Astrocyte (in vitro differentiated cells and primary cell): ENCODE results near the gene CISD3. TPM values are rescaled to one million over a fixed set of nuclear protein-coding genes. Genes with fewer than 3 reads are reported as not detected.
A peak's percentile ranks its signal among the peaks of the same experiment; 100 is the strongest.

Experiments used
- DNase-seq: peaks from one replicate; pipeline ENCODE4 v3.0.0-alpha.2; 2010; ENCODE audit warnings: low read depth
- FAIRE-seq: peaks from 2 replicates; lab custom pipeline; 2011; peaks lifted over from hg19 to GRCh38; lab: Jason Lieb, UNC
- H2AFZ ChIP-seq: 2 replicates; pipeline ENCODE4 v1.6.0; 2012; ENCODE audit warnings: low read depth, low read length, inconsistent platforms
- H3K27ac ChIP-seq: 2 replicates; pipeline ENCODE4 v1.5.1; 2011; ENCODE audit warnings: low read depth, low read length, inconsistent platforms
- H3K27me3 ChIP-seq: 2 replicates; pipeline ENCODE4 v1.6.0; 2011; ENCODE audit warnings: low read length, inconsistent platforms; ENCODE audit not compliant: insufficient read depth
- H3K36me3 ChIP-seq: 2 replicates; pipeline ENCODE4 v1.5.1; 2011; ENCODE audit warnings: low read length, inconsistent platforms; ENCODE audit not compliant: insufficient read depth
- H3K4me1 ChIP-seq: 2 replicates; pipeline ENCODE4 v1.5.1; 2011; ENCODE audit warnings: low read length, inconsistent platforms; ENCODE audit not compliant: insufficient read depth
- H3K4me2 ChIP-seq: 2 replicates; pipeline ENCODE4 v1.6.0; 2012; ENCODE audit warnings: low read length, inconsistent platforms
- H3K4me3 ChIP-seq: 2 replicates; pipeline ENCODE4 v1.5.1; 2011; ENCODE audit warnings: low read depth, mild to moderate bottlenecking, low read length, inconsistent platforms; ENCODE audit not compliant: insufficient read depth
- H3K79me2 ChIP-seq: 2 replicates; pipeline ENCODE4 v1.6.0; 2012; ENCODE audit warnings: mild to moderate bottlenecking, low read length, inconsistent platforms; ENCODE audit not compliant: insufficient read depth
- H3K9ac ChIP-seq: 2 replicates; pipeline ENCODE4 v1.6.0; 2012; ENCODE audit warnings: mild to moderate bottlenecking, low read length, inconsistent platforms
- H3K9me3 ChIP-seq: 2 replicates; pipeline ENCODE4 v1.5.1; 2012; ENCODE audit warnings: low read depth, mild to moderate bottlenecking, low read length, inconsistent platforms; ENCODE audit not compliant: insufficient read depth
- H4K20me1 ChIP-seq: 2 replicates; pipeline ENCODE4 v1.6.0; 2012; ENCODE audit warnings: low read length, inconsistent platforms; ENCODE audit not compliant: insufficient read depth
- H3K27ac Mint-ChIP-seq: one replicate; pipeline ENCODE4 v1.8.0; 2021; ENCODE audit warnings: mild to moderate bottlenecking, mixed read lengths; ENCODE audit not compliant: unreplicated experiment
- H3K27me3 Mint-ChIP-seq: one replicate; pipeline ENCODE4 v1.8.0; 2021; ENCODE audit warnings: low read depth, mixed read lengths; ENCODE audit not compliant: unreplicated experiment
- H3K36me3 Mint-ChIP-seq: one replicate; pipeline ENCODE4 v1.8.0; 2021; ENCODE audit warnings: low read depth, mixed read lengths; ENCODE audit not compliant: unreplicated experiment
- H3K4me1 Mint-ChIP-seq: one replicate; pipeline ENCODE4 v1.8.0; 2021; ENCODE audit warnings: low read depth, mixed read lengths; ENCODE audit not compliant: unreplicated experiment
- H3K4me3 Mint-ChIP-seq: one replicate; pipeline ENCODE4 v1.8.0; 2021; ENCODE audit warnings: mild to moderate bottlenecking, moderate library complexity, mixed read lengths; ENCODE audit not compliant: unreplicated experiment
- H3K9me3 Mint-ChIP-seq: one replicate; pipeline ENCODE4 v1.8.0; 2021; ENCODE audit warnings: mild to moderate bottlenecking, mixed read lengths; ENCODE audit not compliant: unreplicated experiment
- CTCF ChIP-seq: IDR thresholded peaks from 2 replicates; pipeline ENCODE4 v1.5.1; 2011; ENCODE audit warnings: low read depth, mild to moderate bottlenecking, inconsistent platforms, low read length, moderate library complexity; ENCODE audit not compliant: insufficient read depth
- EZH2 ChIP-seq: IDR thresholded peaks from 2 replicates; pipeline ENCODE4 v1.6.1; 2012; ENCODE audit warnings: mild to moderate bottlenecking, low read length, inconsistent platforms; ENCODE audit not compliant: insufficient read depth
- total RNA-seq: library from RNA; stranded (reverse); gene quantifications from 2 replicates; pipeline ENCODE4 v1.2.1, GENCODE V29; 2021

The CISD3 gene
- total RNA-seq, 1 donor from 2014 or later: 12.0 TPM

- Histone ChIP-seq H3K4me1 (peaks cover 41% of the 10 kb centered on the region), H3K27ac (no peak overlapping the region), H3K9me3 (no peaks in the 10 kb centered on the region), H3K4me2 (peak overlapping the region; percentile 93), H3K27me3 (peaks cover 7% of the 10 kb centered on the region), H3K79me2 (peaks cover 14% of the 10 kb centered on the region), H3K36me3 (no peaks in the 10 kb centered on the region), H2AFZ (no peak overlapping the region), H3K4me3 (peak overlapping the region; percentile 67), H3K9ac (peak overlapping the region; percentile 63), H4K20me1 (peaks cover 33% of the 10 kb centered on the region)
- H3K4me3 Mint-ChIP-seq: no peak overlapping the region
- peaks cover 5% of the 10 kb centered on the region for H3K9me3 Mint-ChIP-seq
- H3K27ac Mint-ChIP-seq: no peak overlapping the region
- peaks cover 15% of the 10 kb centered on the region for H3K27me3 Mint-ChIP-seq
- no peak for DNase-seq
- FAIRE-seq: no peak
- H3K4me1 Mint-ChIP-seq: peaks cover 15% of the 10 kb centered on the region
- H3K36me3 Mint-ChIP-seq: peaks cover 6% of the 10 kb centered on the region
- TF ChIP-seq CTCF (no peak), EZH2 (no peak)
Observed at GRCh38 chr17:38705523-38705802, 24.7 kb upstream of the CISD3 start.

- peaks cover 41% of the 10 kb centered on the region for H3K4me1 ChIP-seq
- peak overlapping the region; percentile 19 for H2AFZ ChIP-seq
- H3K4me1 Mint-ChIP-seq: peaks cover 15% of the 10 kb centered on the region
- no peak overlapping the region for H3K27ac ChIP-seq
- peaks cover 14% of the 10 kb centered on the region for H3K79me2 ChIP-seq
- H3K4me2 ChIP-seq: peak overlapping the region; percentile 93
- H4K20me1 ChIP-seq: peaks cover 38% of the 10 kb centered on the region
- FAIRE-seq (no peak), DNase-seq (no peak)
- no peak overlapping the region for H3K27ac Mint-ChIP-seq
- peaks cover 5% of the 10 kb centered on the region for H3K9me3 Mint-ChIP-seq
- peaks cover 15% of the 10 kb centered on the region for H3K27me3 Mint-ChIP-seq
- no peaks in the 10 kb centered on the region for H3K36me3 ChIP-seq
- no peaks in the 10 kb centered on the region for H3K9me3 ChIP-seq
- H3K9ac ChIP-seq: peak overlapping the region; percentile 63
- H3K27me3 ChIP-seq: peaks cover 7% of the 10 kb centered on the region
- TF ChIP-seq EZH2: no peak
- no peak for TF ChIP-seq CTCF
- peaks cover 10% of the 10 kb centered on the region for H3K36me3 Mint-ChIP-seq
- H3K4me3 ChIP-seq: peak overlapping the region; percentile 67
- H3K4me3 Mint-ChIP-seq: peak overlapping the region; percentile 87
Observed at GRCh38 chr17:38705803-38706504, 24.2 kb upstream of the CISD3 start.

GRCh38 chr17:38706505-38707216 is 23.5 kb upstream of the CISD3 start:
- Histone ChIP-seq H3K36me3 (no peaks in the 10 kb centered on the region), H3K4me1 (peaks cover 34% of the 10 kb centered on the region), H3K9me3 (no peaks in the 10 kb centered on the region), H3K27me3 (peaks cover 7% of the 10 kb centered on the region), H3K4me2 (peak overlapping the region; percentile 93), H2AFZ (no peak overlapping the region), H3K4me3 (peak overlapping the region; percentile 67), H3K27ac (no peak overlapping the region), H3K9ac (peak overlapping the region; percentile 63), H3K79me2 (peaks cover 14% of the 10 kb centered on the region), H4K20me1 (peaks cover 40% of the 10 kb centered on the region)
- peaks cover 14% of the 10 kb centered on the region for H3K36me3 Mint-ChIP-seq
- peaks cover 11% of the 10 kb centered on the region for H3K4me1 Mint-ChIP-seq
- H3K27ac Mint-ChIP-seq: no peak overlapping the region
- peak overlapping the region; percentile 87 for H3K4me3 Mint-ChIP-seq
- no peak for FAIRE-seq
- no peak for DNase-seq
- H3K27me3 Mint-ChIP-seq: peaks cover 15% of the 10 kb centered on the region
- peaks cover 5% of the 10 kb centered on the region for H3K9me3 Mint-ChIP-seq
- no peak for TF ChIP-seq CTCF
- TF ChIP-seq EZH2: no peak
